IPS-20b (cell line): ENCODE measurements around the gene QARS1.

Experiments used
- H3K27ac ChIP-seq: one replicate; pipeline ENCODE4 v1.5.1; 2013; ENCODE audit warnings: low read length
- H3K27me3 ChIP-seq: 2 replicates; pipeline ENCODE4 v1.6.1; 2013; ENCODE audit warnings: mild to moderate bottlenecking, low read length, inconsistent platforms; ENCODE audit not compliant: insufficient read depth
- H3K36me3 ChIP-seq: 2 replicates; pipeline ENCODE4 v1.6.1; 2013; ENCODE audit warnings: low read depth, mild to moderate bottlenecking, inconsistent platforms, low read length, moderate library complexity; ENCODE audit not compliant: insufficient read depth
- H3K4me1 ChIP-seq: 2 replicates; pipeline ENCODE4 v1.6.1; 2013; ENCODE audit warnings: mild to moderate bottlenecking, control low read depth, inconsistent platforms, low read length, moderate library complexity; ENCODE audit not compliant: insufficient read depth
- H3K4me3 ChIP-seq: 2 replicates; pipeline ENCODE4 v1.5.1; 2013; ENCODE audit warnings: mild to moderate bottlenecking, low read length, inconsistent platforms
- H3K9ac ChIP-seq: 2 replicates; pipeline ENCODE4 v1.6.1; 2013; ENCODE audit warnings: low read depth, mild to moderate bottlenecking, inconsistent platforms, low read length, moderate library complexity
- H3K9me3 ChIP-seq: 2 replicates; pipeline ENCODE4 v1.6.1; 2013; ENCODE audit warnings: mild to moderate bottlenecking, low read depth, low read length, inconsistent platforms; ENCODE audit not compliant: insufficient read depth

QARS1 gene

GRCh38 chr3:49104427-49105291 lies at the start of gene QARS1:
Gene QARS1, minus strand, starts transcription at chr3:49104757. Its CDS starts 24 bp downstream, at chr3:49104733.
- Histone ChIP-seq H3K36me3 (peaks cover 60% of the 10 kb centered on the region), H3K4me1 (0 out of 2 replicates have a peak, but pooled peaks cover 4% of the 10 kb centered on the region), H3K27ac (peak within 1 kb of the TSS; percentile 99), H3K9ac (peak within 1 kb of the TSS; percentile 97), H3K9me3 (no peaks in the 10 kb centered on the region), H3K27me3 (no peaks in the 10 kb centered on the region), H3K4me3 (peak within 1 kb of the TSS; percentile 100)

- no peak overlapping the region for H3K4me3 ChIP-seq
- H3K27me3 ChIP-seq, result peaks cover 12% of the 10 kb centered on the region
- no peak overlapping the region for H3K9ac ChIP-seq
- H3K4me1 ChIP-seq, result peaks cover 3% of the 10 kb centered on the region; the same call in 1 of the 2 replicates
- H3K9me3 ChIP-seq, result no peaks in the 10 kb centered on the region
- H3K36me3 ChIP-seq, result no peaks in the 10 kb centered on the region
- no peak overlapping the region for H3K27ac ChIP-seq
These were observed 48.9 kb upstream of the QARS1 start for GRCh38 chr3:49153349-49153912.

GRCh38 chr3:49151610-49152009 lies 47.1 kb upstream of the QARS1 start:
- no peak overlapping the region for H3K27ac ChIP-seq
- no peak overlapping the region for H3K4me3 ChIP-seq
- peaks cover 12% of the 10 kb centered on the region for H3K27me3 ChIP-seq
- H3K9me3 ChIP-seq, result no peaks in the 10 kb centered on the region
- H3K36me3 ChIP-seq, result no peaks in the 10 kb centered on the region
- no peak overlapping the region for H3K9ac ChIP-seq
- no peaks in the 10 kb centered on the region for H3K4me1 ChIP-seq

- H3K4me1 ChIP-seq, result no peaks in the 10 kb centered on the region
- H3K27me3 ChIP-seq, result peaks cover 9% of the 10 kb centered on the region
- H3K27ac ChIP-seq, result no peak overlapping the region
- H3K9ac ChIP-seq, result no peak overlapping the region
- no peaks in the 10 kb centered on the region for H3K36me3 ChIP-seq
- H3K4me3 ChIP-seq, result no peak overlapping the region
- H3K9me3 ChIP-seq, result no peaks in the 10 kb centered on the region
These were observed 43.6 kb upstream of the QARS1 start for GRCh38 chr3:49148159-49148558.

- peaks cover 5% of the 10 kb centered on the region for H3K27me3 ChIP-seq
These were observed 35.5 kb upstream of the QARS1 start for GRCh38 chr3:49140080-49140479.

GRCh38 chr3:49135499-49135898 lies 30.9 kb upstream of the QARS1 start:
- Histone ChIP-seq H3K27ac (no peak overlapping the region), H3K4me3 (no peak overlapping the region), H3K9ac (no peak overlapping the region), H3K4me1 (0 out of 2 replicates have a peak, but pooled peaks cover 8% of the 10 kb centered on the region), H3K27me3 (peaks cover 5% of the 10 kb centered on the region), H3K36me3 (no peaks in the 10 kb centered on the region), H3K9me3 (no peaks in the 10 kb centered on the region)

More at GRCh38 chr3:49140080-49140479, 35.5 kb upstream of the QARS1 start:
- Histone ChIP-seq H3K4me1 (no peaks in the 10 kb centered on the region), H3K36me3 (no peaks in the 10 kb centered on the region), H3K27ac (no peak overlapping the region), H3K9me3 (peaks cover 10% of the 10 kb centered on the region), H3K4me3 (no peak overlapping the region), H3K9ac (no peak overlapping the region)

- no peaks in the 10 kb centered on the region for H3K9me3 ChIP-seq
- H3K4me1 ChIP-seq, result 0 out of 2 replicates have a peak, but pooled peaks cover 8% of the 10 kb centered on the region
- peaks cover 5% of the 10 kb centered on the region for H3K27me3 ChIP-seq
- H3K27ac ChIP-seq, result no peak overlapping the region
- no peaks in the 10 kb centered on the region for H3K36me3 ChIP-seq
- no peak overlapping the region for H3K9ac ChIP-seq
- H3K4me3 ChIP-seq, result no peak overlapping the region
These were observed 30.1 kb upstream of the QARS1 start for GRCh38 chr3:49134471-49135265.

- no peak overlapping the region for H3K27ac ChIP-seq
- H3K4me3 ChIP-seq, result peak overlapping the region; percentile 92
- H3K36me3 ChIP-seq, result no peaks in the 10 kb centered on the region
- no peaks in the 10 kb centered on the region for H3K9me3 ChIP-seq
- H3K4me1 ChIP-seq, result 0 out of 2 replicates have a peak, but pooled peaks cover 8% of the 10 kb centered on the region
- H3K27me3 ChIP-seq, result peaks cover 4% of the 10 kb centered on the region
- peak overlapping the region; percentile 81 for H3K9ac ChIP-seq
These were observed 28.8 kb upstream of the QARS1 start for GRCh38 chr3:49133226-49133951.

GRCh38 chr3:49132437-49133225 lies 28.1 kb upstream of the QARS1 start, which contains the start of gene LAMB2:
Gene LAMB2, minus strand, starts transcription at chr3:49133050. Its CDS starts 183 bp downstream, at chr3:49132867.
- peak within 1 kb of the TSS; percentile 39 for H3K27ac ChIP-seq
- peak within 1 kb of the TSS; percentile 81 for H3K9ac ChIP-seq
- peak within 1 kb of the TSS; percentile 92 for H3K4me3 ChIP-seq

GRCh38 chr3:49132073-49132436 lies 27.5 kb upstream of the QARS1 start:
- Histone ChIP-seq H3K9ac (peak overlapping the region; percentile 81; the same call in 1 of the 2 replicates), H3K9me3 (no peaks in the 10 kb centered on the region), H3K27me3 (no peaks in the 10 kb centered on the region), H3K36me3 (no peaks in the 10 kb centered on the region), H3K27ac (peak overlapping the region; percentile 39), H3K4me1 (0 out of 2 replicates have a peak, but pooled peaks cover 8% of the 10 kb centered on the region), H3K4me3 (peak overlapping the region; percentile 92)

More at GRCh38 chr3:49132437-49133225, 28.1 kb upstream of the QARS1 start, which contains the start of gene LAMB2:
- Histone ChIP-seq H3K36me3 (no peaks in the 10 kb centered on the region), H3K27me3 (no peaks in the 10 kb centered on the region; the same call in 1 of the 2 replicates), H3K9me3 (no peaks in the 10 kb centered on the region), H3K4me1 (0 out of 2 replicates have a peak, but pooled peaks cover 8% of the 10 kb centered on the region)
